Activated B cell treated with CpG ODN at 0.5 μM for 24 hours (primary cell): ENCODE data around the gene HSDL2. TPM values are rescaled to one million over a fixed set of nuclear protein-coding genes. Genes with fewer than 3 reads are reported as not detected.

ENCODE experiments used
- ATAC-seq: fragments of 200-7000 bp; cut with Tn5 transposase; one replicate; pipeline ENCODE4 v1.10.0; 2021; ENCODE audit warnings: low read depth, mild to moderate bottlenecking, moderate library complexity
- CTCF ChIA-PET: fragments of 350-600 bp; sonication (Branson Sonifier 250); formaldehyde crosslinking; loops from one replicate; lab custom pipeline; 2021; ENCODE audit warnings: antibody characterized with exemption; lab: Charles Lee
- POLR2A ChIA-PET: fragments of 350-600 bp; sonication (Branson Sonifier 250); formaldehyde crosslinking; loops from one replicate; lab custom pipeline; 2021; ENCODE audit warnings: antibody characterized with exemption; lab: Charles Lee
- DNase-seq: peaks from one replicate; pipeline ENCODE4 v3.0.0; 2022
- H3K27ac Mint-ChIP-seq: one replicate; pipeline ENCODE4 v1.8.0; 2020; ENCODE audit warnings: mixed read lengths
- H3K27me3 Mint-ChIP-seq: one replicate; pipeline ENCODE4 v1.8.0; 2021; ENCODE audit warnings: mixed read lengths
- H3K36me3 Mint-ChIP-seq: one replicate; pipeline ENCODE4 v1.8.0; 2021; ENCODE audit warnings: low read depth, mixed read lengths
- H3K4me1 Mint-ChIP-seq: one replicate; pipeline ENCODE4 v1.8.0; 2021; ENCODE audit warnings: mixed read lengths
- H3K4me3 Mint-ChIP-seq: one replicate; pipeline ENCODE4 v1.8.0; 2020; ENCODE audit warnings: mild to moderate bottlenecking, mixed read lengths
- H3K9me3 Mint-ChIP-seq: one replicate; pipeline ENCODE4 v1.8.0; 2020; ENCODE audit warnings: mixed read lengths
- intact Hi-C: fragments of 100-400 bp; cut with micrococcal nuclease; formaldehyde crosslinking; loops from one replicate; pipeline ENCODE4 v1.15.1; 2024
- total RNA-seq: library from RNA; stranded (reverse); gene quantifications from 2 replicates; pipeline ENCODE4 v1.2.3, GENCODE V29; 2022
- TF ChIP-seq, protein P1 (sequence below): fragments of 200-600 bp; IDR thresholded peaks from one replicate; pipeline ENCODE4 v1.8.0; 2022; ENCODE audit warnings: antibody characterized with exemption, mild to moderate bottlenecking

The HSDL2 gene
- total RNA-seq, 1 donor from 2014 or later, result 11.3 TPM

DNA sequence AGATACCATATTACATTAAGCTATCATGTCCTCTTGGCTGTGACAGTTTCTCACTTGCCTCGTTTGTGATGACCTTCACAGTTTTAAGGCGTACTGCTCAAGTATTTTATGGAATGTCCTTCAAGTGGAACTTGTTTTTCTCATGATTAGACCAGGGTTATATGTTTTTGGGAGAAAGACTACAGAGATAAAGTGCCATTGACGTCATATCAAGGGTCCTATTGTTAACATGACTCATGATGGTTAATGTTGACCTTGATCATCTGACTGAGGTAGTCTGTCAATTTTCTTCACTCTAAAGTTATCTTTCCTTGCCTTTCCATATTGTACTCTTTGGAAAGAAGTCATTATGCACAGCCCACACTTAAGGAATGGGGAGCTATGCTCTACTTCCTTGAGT lies 28.7 kb upstream of the HSDL2 start:
- peaks cover 9% of the 10 kb centered on the region for H3K4me1 Mint-ChIP-seq
- no peaks in the 10 kb centered on the region for H3K36me3 Mint-ChIP-seq
- intact Hi-C loops, result no loop called here
- H3K27me3 Mint-ChIP-seq, result peaks cover 4% of the 10 kb centered on the region
- no peak for ATAC-seq
- no peak for DNase-seq
- ChIA-PET POLR2A (no interaction called here), CTCF (interaction anchor here (0.6 to 1.5 kb wide), 2 partner anchors 276 to 378 kb away, joined by 3 to 4 read pairs; no protein-coding TSS in a partner anchor)
- TF ChIP-seq, protein P1, sequence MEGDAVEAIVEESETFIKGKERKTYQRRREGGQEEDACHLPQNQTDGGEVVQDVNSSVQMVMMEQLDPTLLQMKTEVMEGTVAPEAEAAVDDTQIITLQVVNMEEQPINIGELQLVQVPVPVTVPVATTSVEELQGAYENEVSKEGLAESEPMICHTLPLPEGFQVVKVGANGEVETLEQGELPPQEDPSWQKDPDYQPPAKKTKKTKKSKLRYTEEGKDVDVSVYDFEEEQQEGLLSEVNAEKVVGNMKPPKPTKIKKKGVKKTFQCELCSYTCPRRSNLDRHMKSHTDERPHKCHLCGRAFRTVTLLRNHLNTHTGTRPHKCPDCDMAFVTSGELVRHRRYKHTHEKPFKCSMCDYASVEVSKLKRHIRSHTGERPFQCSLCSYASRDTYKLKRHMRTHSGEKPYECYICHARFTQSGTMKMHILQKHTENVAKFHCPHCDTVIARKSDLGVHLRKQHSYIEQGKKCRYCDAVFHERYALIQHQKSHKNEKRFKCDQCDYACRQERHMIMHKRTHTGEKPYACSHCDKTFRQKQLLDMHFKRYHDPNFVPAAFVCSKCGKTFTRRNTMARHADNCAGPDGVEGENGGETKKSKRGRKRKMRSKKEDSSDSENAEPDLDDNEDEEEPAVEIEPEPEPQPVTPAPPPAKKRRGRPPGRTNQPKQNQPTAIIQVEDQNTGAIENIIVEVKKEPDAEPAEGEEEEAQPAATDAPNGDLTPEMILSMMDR, result no peak
- H3K27ac Mint-ChIP-seq, result no peak overlapping the region
- no peak overlapping the region for H3K4me3 Mint-ChIP-seq
- no peaks in the 10 kb centered on the region for H3K9me3 Mint-ChIP-seq

DNA sequence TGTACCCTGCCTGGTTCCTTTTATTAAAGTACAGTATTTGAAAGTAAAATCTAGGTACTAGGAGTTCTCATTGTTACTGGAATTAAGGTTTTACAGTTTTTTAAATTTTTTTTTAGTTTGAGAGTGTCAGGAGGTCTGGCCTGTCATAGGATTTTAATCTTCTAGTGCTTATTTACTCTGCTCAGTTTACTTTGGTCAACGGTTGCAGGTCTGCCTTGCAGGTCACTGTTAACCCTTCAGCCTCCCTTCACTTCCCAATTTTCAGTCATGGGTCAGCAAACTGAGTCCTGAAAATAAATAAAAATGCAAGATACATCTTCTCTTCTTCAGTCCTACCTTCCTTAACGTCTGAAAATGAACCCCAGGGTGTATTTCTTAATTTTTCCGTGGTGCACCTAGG lies 27.7 kb upstream of the HSDL2 start:
- Mint-ChIP-seq H3K27ac (no peak overlapping the region), H3K4me1 (peaks cover 9% of the 10 kb centered on the region), H3K9me3 (no peaks in the 10 kb centered on the region), H3K36me3 (no peaks in the 10 kb centered on the region), H3K4me3 (no peak overlapping the region), H3K27me3 (peaks cover 4% of the 10 kb centered on the region)
- TF ChIP-seq, protein P1, result no peak
- DNase-seq (no peak), ATAC-seq (no peak)
- ChIA-PET CTCF (no interaction called here), POLR2A (no interaction called here)
- intact Hi-C loops, result no loop called here

DNA sequence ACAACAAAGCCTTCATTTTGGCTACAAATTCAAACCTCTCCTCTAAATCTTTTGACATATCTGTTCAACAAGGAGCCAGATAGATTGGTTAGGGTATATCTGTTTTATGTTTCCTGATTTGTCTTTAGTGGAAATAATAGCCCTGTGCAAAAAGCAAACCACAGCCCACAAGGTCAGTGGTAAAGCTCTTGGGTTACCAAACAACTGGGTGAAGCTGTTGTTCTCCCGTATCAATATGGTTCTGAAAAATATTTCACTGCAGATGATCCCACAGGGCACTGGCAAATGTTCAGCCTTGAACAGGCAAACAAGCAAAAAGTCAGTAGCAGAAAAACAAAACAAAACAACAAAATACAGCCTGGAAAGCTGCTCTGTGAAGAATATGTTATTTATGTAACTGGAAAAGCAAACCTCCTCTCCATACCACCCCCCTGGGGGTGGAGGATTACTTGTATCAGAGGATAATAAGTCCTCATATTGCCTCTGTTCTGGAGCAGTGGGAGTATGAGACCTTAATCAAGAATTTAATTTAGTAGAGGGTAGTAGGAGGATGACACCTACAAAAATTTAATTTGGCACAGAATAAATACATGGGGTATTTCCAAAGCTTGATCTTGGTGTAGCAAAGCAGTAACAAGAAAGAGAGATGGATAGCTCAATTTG lies 25.7 kb upstream of the HSDL2 start:
- POLR2A ChIA-PET, result interaction anchor here (0.6 kb wide), 1 partner anchor 434 kb away, joined by 3 read pairs; no protein-coding TSS in a partner anchor

DNA sequence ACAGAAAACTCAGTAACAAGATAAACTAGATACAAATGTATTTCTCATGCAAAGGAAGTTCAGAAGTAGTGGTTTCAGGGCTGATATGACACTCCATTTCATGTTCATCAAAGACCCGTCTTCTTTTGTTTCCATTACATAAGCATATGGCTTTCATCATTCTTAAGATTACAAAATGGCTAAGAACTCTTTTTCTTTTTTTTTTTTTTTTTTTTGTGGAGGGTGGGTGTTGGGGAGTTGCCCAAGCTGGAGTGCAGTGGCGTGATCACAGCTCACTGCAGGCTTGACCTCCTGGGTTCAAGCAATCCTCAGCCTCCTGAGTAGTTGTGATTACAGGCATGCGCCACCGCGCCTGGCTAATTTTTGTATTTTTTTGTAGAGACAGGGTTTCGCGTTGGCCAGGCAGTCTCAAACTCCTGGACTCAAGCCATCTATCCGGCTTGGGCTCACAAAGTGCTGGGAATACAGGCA lies 24.4 kb upstream of the HSDL2 start:
- DNase-seq (no peak), ATAC-seq (no peak)
- Mint-ChIP-seq H3K36me3 (no peaks in the 10 kb centered on the region), H3K9me3 (no peaks in the 10 kb centered on the region), H3K4me1 (no peaks in the 10 kb centered on the region), H3K4me3 (no peak overlapping the region), H3K27ac (no peak overlapping the region), H3K27me3 (no peaks in the 10 kb centered on the region)
- TF ChIP-seq, protein P1, result no peak
- intact Hi-C loops, result no loop called here
- ChIA-PET POLR2A (interaction anchor here (0.7 kb wide), 1 partner anchor 37 kb away, joined by 11 read pairs; no protein-coding TSS in a partner anchor), CTCF (no interaction called here)

More for the DNA sequence above, 25.7 kb upstream of the HSDL2 start:
- intact Hi-C loops, result no loop called here
- H3K36me3 Mint-ChIP-seq, result no peaks in the 10 kb centered on the region
- no peaks in the 10 kb centered on the region for H3K9me3 Mint-ChIP-seq
- TF ChIP-seq, protein P1, result no peak
- H3K4me3 Mint-ChIP-seq, result no peak overlapping the region
- no peaks in the 10 kb centered on the region for H3K27me3 Mint-ChIP-seq
- CTCF ChIA-PET, result interaction anchor here (0.7 to 1.0 kb wide), 2 partner anchors 253 to 594 kb away, joined by 4 to 5 read pairs; no protein-coding TSS in a partner anchor
- ATAC-seq (no peak), DNase-seq (no peak)
- no peaks in the 10 kb centered on the region for H3K4me1 Mint-ChIP-seq
- no peak overlapping the region for H3K27ac Mint-ChIP-seq

DNA sequence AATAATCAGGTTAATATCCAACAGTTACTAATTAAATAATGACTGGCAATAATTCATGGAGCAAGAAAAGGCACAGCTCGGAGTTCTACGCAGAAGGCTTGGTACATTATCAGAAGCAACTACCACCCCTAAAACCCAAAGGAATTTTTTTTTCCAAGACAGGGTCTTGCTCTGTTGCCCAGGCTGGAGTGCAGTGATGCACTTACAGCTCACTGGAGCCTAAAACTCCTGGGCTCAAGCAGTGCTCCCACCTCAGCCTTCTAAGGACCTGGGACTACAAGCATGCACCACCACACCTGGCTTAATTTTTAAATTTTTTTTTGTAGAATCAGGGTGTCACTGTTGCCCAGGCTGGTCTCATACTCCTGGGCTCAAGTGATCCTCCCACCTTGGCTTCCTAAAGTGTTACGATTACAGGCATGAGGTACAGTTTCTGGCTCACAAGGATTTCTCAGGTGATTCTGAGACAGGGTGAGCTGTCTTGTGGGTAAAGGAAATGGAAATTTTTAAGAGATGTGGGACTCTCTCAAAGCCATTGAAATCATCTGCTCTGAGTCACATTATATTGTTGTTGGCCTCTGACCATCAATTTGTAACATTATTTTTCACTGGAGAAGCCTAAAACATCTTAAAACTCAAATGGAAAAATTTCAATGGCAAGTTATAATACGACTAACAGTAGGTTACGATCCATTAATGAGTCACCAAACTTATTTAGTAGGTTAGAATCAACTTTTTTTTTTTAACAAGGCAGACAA lies 19.7 kb upstream of the HSDL2 start:
- TF ChIP-seq, protein P1, result no peak
- Mint-ChIP-seq H3K4me3 (no peak overlapping the region), H3K27ac (no peak overlapping the region), H3K36me3 (no peaks in the 10 kb centered on the region), H3K4me1 (peaks cover 2% of the 10 kb centered on the region), H3K27me3 (no peaks in the 10 kb centered on the region), H3K9me3 (peaks cover 2% of the 10 kb centered on the region)
- intact Hi-C loops, result loop anchor here (2.0 kb wide), 1 partner anchor 763 kb away; no protein-coding TSS in a partner anchor
- CTCF ChIA-PET, result interaction anchor here (0.7 to 5.5 kb wide), 14 partner anchors 12 to 606 kb away, joined by 3 to 59 read pairs (median 4); partner anchors contain the start of gene HSDL2
- ATAC-seq, result no peak
- no peak for DNase-seq
- POLR2A ChIA-PET, result interaction anchor here (1.3 kb wide), 1 partner anchor 20 kb away, joined by 4 read pairs; the partner anchor contains the start of gene HSDL2
